K562 (cell line): ENCODE data around the gene SUPT3H.

Source experiments
- AFF4 ChIP-seq: sonication (generic); formaldehyde crosslinking; IDR thresholded peaks from 2 replicates; pipeline ENCODE4 v1.8.0; 2023; ENCODE audit warnings: mild to moderate bottlenecking, missing genetic modification reagents
- CTCF ChIP-seq, 3 experiments: IDR thresholded peaks in 2 of 3; conservative IDR thresholded peaks in 1 of 3; 2 replicates each; pipeline ENCODE4 v1.5.1; 2011 to 2012; ENCODE audit warnings: low read length in 3 of 3, mild to moderate bottlenecking in 3 of 3, control low read depth in 2 of 3, improper control_type of control experiment in 1 of 3, inconsistent platforms in 1 of 3, low read depth in 1 of 3, mixed read lengths in 1 of 3, moderate library complexity in 1 of 3; ENCODE audit not compliant: insufficient read depth in 2 of 3
- KAT7 ChIP-seq: sonication (generic); formaldehyde crosslinking; IDR thresholded peaks from 2 replicates; pipeline ENCODE4 v1.8.0; 2022; ENCODE audit warnings: missing genetic modification reagents, mild to moderate bottlenecking, borderline replicate concordance
- SRSF3 ChIP-seq: fragments of 200-400 bp; formaldehyde crosslinking; IDR thresholded peaks from 2 replicates; pipeline ENCODE4 v1.6.1; 2016; ENCODE audit warnings: mild to moderate bottlenecking, low read length, moderate library complexity; ENCODE audit not compliant: insufficient read depth
- TAF1 ChIP-seq: IDR thresholded peaks from 2 replicates; pipeline ENCODE4 v1.6.1; 2011; ENCODE audit warnings: mild to moderate bottlenecking, low read length, moderate library complexity; ENCODE audit not compliant: insufficient read depth, control insufficient read depth, severe bottlenecking; ENCODE audit errors: extremely low read depth
- ZNF717 ChIP-seq: fragments of 250-450 bp; sonication (Bioruptor Pico); IDR thresholded peaks from 2 replicates; pipeline ENCODE4 v1.5.0; 2021

- no peak for TF ChIP-seq KAT7 (CRISPR knock-in tag)
- TF ChIP-seq AFF4: no peak
- no peak for TF ChIP-seq CTCF (IDR thresholded peaks at IDR 0.05 in 2 of 3, conservative IDR thresholded peaks at IDR 0.05 in 1 of 3; ENCODE audit: insufficient read depth in 2 of 3, low read depth in 1 of 3, low read length in 3 of 3)
- no peak for TF ChIP-seq SRSF3
- no peak for TF ChIP-seq TAF1
- no peak for TF ChIP-seq ZNF717 (CRISPR knock-in tag)
Measured at GRCh38 chr6:44837255-44837654, 540.5 kb downstream of the SUPT3H start.
